HG03469 (cell line): ENCODE data around the gene DPYSL3.
A peak's percentile ranks its signal among the peaks of the same experiment; 100 is the strongest.

Experiments used
- ATAC-seq: cut with Tn5 transposase; IDR thresholded peaks from one replicate; pipeline ENCODE4 v1.9.1; 2021; ENCODE audit warnings: mild to moderate bottlenecking, moderate library complexity, moderate number of reproducible peaks; ENCODE audit not compliant: unreplicated experiment

The DPYSL3 gene

GRCh38 chr5:147441191-147441695 lies 68.6 kb downstream of the DPYSL3 start:
- ATAC-seq, result no peak

- no peak for ATAC-seq
These were observed 70.6 kb downstream of the DPYSL3 start for GRCh38 chr5:147439254-147439653.

GRCh38 chr5:147437161-147437596 lies 72.7 kb downstream of the DPYSL3 start:
- ATAC-seq, result no peak

GRCh38 chr5:147436596-147436995 lies 73.3 kb downstream of the DPYSL3 start:
- peak; percentile 84 for ATAC-seq

GRCh38 chr5:147434049-147434448 lies 75.8 kb downstream of the DPYSL3 start:
- ATAC-seq, result no peak

GRCh38 chr5:147432323-147432722 lies 77.5 kb downstream of the DPYSL3 start:
- no peak for ATAC-seq

GRCh38 chr5:147431586-147431985 lies 78.3 kb downstream of the DPYSL3 start:
- ATAC-seq, result no peak

- no peak for ATAC-seq
These were observed 79.2 kb downstream of the DPYSL3 start for GRCh38 chr5:147430628-147431027.

GRCh38 chr5:147427521-147428401 lies 82.1 kb downstream of the DPYSL3 start:
- ATAC-seq, result no peak

- no peak for ATAC-seq
These were observed 83.1 kb downstream of the DPYSL3 start for GRCh38 chr5:147426640-147427327.

GRCh38 chr5:147418613-147419012 lies 91.3 kb downstream of the DPYSL3 start:
- ATAC-seq, result no peak

- no peak for ATAC-seq
These were observed 92.6 kb downstream of the DPYSL3 start for GRCh38 chr5:147417135-147417813.

GRCh38 chr5:147415651-147416050 lies 94.2 kb downstream of the DPYSL3 start:
- no peak for ATAC-seq

GRCh38 chr5:147413266-147413665 lies 96.6 kb downstream of the DPYSL3 start:
- no peak for ATAC-seq

GRCh38 chr5:147412561-147412960 lies 97.3 kb downstream of the DPYSL3 start:
- ATAC-seq, result no peak

GRCh38 chr5:147411359-147412319 lies 98.2 kb downstream of the DPYSL3 start:
- ATAC-seq, result no peak

GRCh38 chr5:147410496-147411358 lies 99.1 kb downstream of the DPYSL3 start:
- ATAC-seq, result no peak

GRCh38 chr5:147408980-147409379 lies 100.9 kb downstream of the DPYSL3 start:
- no peak for ATAC-seq

- peak; percentile 18 for ATAC-seq
These were observed 102.7 kb downstream of the DPYSL3 start for GRCh38 chr5:147407094-147407681.
